ENCODE data around the gene ENDOV.

The ENDOV gene

GRCh38 chr17:80432961-80433550 lies 18.1 kb downstream of the ENDOV start:
- H3K4me3 ChIP-seq (ENCODE audit: low read length, poor library complexity, severe bottlenecking): no peak overlapping the region
- H3K36me3 ChIP-seq (ENCODE audit: insufficient read depth, low read length): no peaks in the 10 kb centered on the region
- H3K9me3 ChIP-seq (ENCODE audit: insufficient read depth, low read depth, low read length): no peaks in the 10 kb centered on the region
- no peaks in the 10 kb centered on the region for H3K9me2 ChIP-seq (replicated peaks; ENCODE audit: low read depth, low read length)
- no peaks in the 10 kb centered on the region for H3K4me1 ChIP-seq (ENCODE audit: insufficient read depth, low read length, poor library complexity, severe bottlenecking)
- no peaks in the 10 kb centered on the region for H3K27me3 ChIP-seq (ENCODE audit: insufficient read depth, low read length, poor library complexity, severe bottlenecking)
- no peak overlapping the region for H2AFZ ChIP-seq (ENCODE audit: low read length)
- no peak for TF ChIP-seq CTCF (conservative IDR thresholded peaks at IDR 0.05; ENCODE audit: low read length)
- TF ChIP-seq EZH2phosphoT487 (IDR thresholded peaks at IDR 0.05; ENCODE audit: borderline replicate concordance): no peak
- H3F3A ChIP-seq (ENCODE audit: low read depth): no peaks in the 10 kb centered on the region
- H3K9ac ChIP-seq (ENCODE audit: low read depth, low read length, poor library complexity, severe bottlenecking): no peak overlapping the region
- H3K79me2 ChIP-seq (ENCODE audit: insufficient read depth, low read length): no peaks in the 10 kb centered on the region
- H3K4me2 ChIP-seq (ENCODE audit: low read depth, low read length, poor library complexity, severe bottlenecking): no peak overlapping the region
- no peaks in the 10 kb centered on the region for H4K20me1 ChIP-seq (ENCODE audit: insufficient read depth, low read length, poor library complexity, severe bottlenecking)

- no peaks in the 10 kb centered on the region for H3F3A ChIP-seq (ENCODE audit: low read depth)
- H3K36me3 ChIP-seq (ENCODE audit: insufficient read depth, low read length): no peaks in the 10 kb centered on the region
- H2AFZ ChIP-seq (ENCODE audit: low read length): no peak overlapping the region
- H3K9me3 ChIP-seq (ENCODE audit: insufficient read depth, low read depth, low read length): no peaks in the 10 kb centered on the region
- H3K9ac ChIP-seq (ENCODE audit: low read depth, low read length, poor library complexity, severe bottlenecking): no peak overlapping the region
- H3K4me2 ChIP-seq (ENCODE audit: low read depth, low read length, poor library complexity, severe bottlenecking): no peak overlapping the region
- H3K27me3 ChIP-seq (ENCODE audit: insufficient read depth, low read length, poor library complexity, severe bottlenecking): no peaks in the 10 kb centered on the region
- no peaks in the 10 kb centered on the region for H4K20me1 ChIP-seq (ENCODE audit: insufficient read depth, low read length, poor library complexity, severe bottlenecking)
- H3K79me2 ChIP-seq (ENCODE audit: insufficient read depth, low read length): no peaks in the 10 kb centered on the region
- H3K4me3 ChIP-seq (ENCODE audit: low read length, poor library complexity, severe bottlenecking): no peak overlapping the region
- no peaks in the 10 kb centered on the region for H3K4me1 ChIP-seq (ENCODE audit: insufficient read depth, low read length, poor library complexity, severe bottlenecking)
- TF ChIP-seq CTCF (conservative IDR thresholded peaks at IDR 0.05; ENCODE audit: low read length) (no peak), EZH2phosphoT487 (IDR thresholded peaks at IDR 0.05; ENCODE audit: borderline replicate concordance) (no peak)
- no peaks in the 10 kb centered on the region for H3K9me2 ChIP-seq (replicated peaks; ENCODE audit: low read depth, low read length)
Measured at GRCh38 chr17:80433916-80434666, 19.1 kb downstream of the ENDOV start.

- Histone ChIP-seq H2AFZ (ENCODE audit: low read length) (no peak overlapping the region), H3K27me3 (ENCODE audit: insufficient read depth, low read length, poor library complexity, severe bottlenecking) (no peaks in the 10 kb centered on the region), H3F3A (ENCODE audit: low read depth) (no peaks in the 10 kb centered on the region), H3K9ac (ENCODE audit: low read depth, low read length, poor library complexity, severe bottlenecking) (no peak overlapping the region), H3K4me1 (ENCODE audit: insufficient read depth, low read length, poor library complexity, severe bottlenecking) (no peaks in the 10 kb centered on the region), H3K79me2 (ENCODE audit: insufficient read depth, low read length) (no peaks in the 10 kb centered on the region), H4K20me1 (ENCODE audit: insufficient read depth, low read length, poor library complexity, severe bottlenecking) (no peaks in the 10 kb centered on the region), H3K9me2 (replicated peaks; ENCODE audit: low read depth, low read length) (no peaks in the 10 kb centered on the region), H3K9me3 (ENCODE audit: insufficient read depth, low read depth, low read length) (no peaks in the 10 kb centered on the region), H3K4me3 (ENCODE audit: low read length, poor library complexity, severe bottlenecking) (no peak overlapping the region), H3K36me3 (ENCODE audit: insufficient read depth, low read length) (no peaks in the 10 kb centered on the region), H3K4me2 (ENCODE audit: low read depth, low read length, poor library complexity, severe bottlenecking) (no peak overlapping the region)
- no peak for TF ChIP-seq CTCF (conservative IDR thresholded peaks at IDR 0.05; ENCODE audit: low read length)
- no peak for TF ChIP-seq EZH2phosphoT487 (IDR thresholded peaks at IDR 0.05; ENCODE audit: borderline replicate concordance)
Measured at GRCh38 chr17:80437532-80437931, 22.6 kb downstream of the ENDOV start.

All from Loucy (cell line).